Large intestine (tissue), 3 donors: ENCODE measurements around the gene NR4A3. TPM values are rescaled to one million over a fixed set of nuclear protein-coding genes. Genes with fewer than 3 reads are reported as not detected.

ENCODE experiments used
- DNase-seq, 2 donors: peaks; one replicate each; pipeline versions ENCODE4 v3.0.0 to v3.0.0-alpha.2; 2013
- H3K27ac ChIP-seq: one replicate; pipeline ENCODE4 v1.5.1; 2013; ENCODE audit warnings: low read length
- H3K27me3 ChIP-seq: 2 replicates; pipeline ENCODE4 v1.6.1; 2013; ENCODE audit warnings: low read length; ENCODE audit not compliant: control insufficient read depth, insufficient read depth
- H3K36me3 ChIP-seq: 2 replicates; pipeline ENCODE4 v1.6.1; 2013; ENCODE audit warnings: low read length; ENCODE audit not compliant: control insufficient read depth, insufficient read depth
- H3K4me1 ChIP-seq: one replicate; pipeline ENCODE4 v1.6.1; 2013; ENCODE audit warnings: low read length; ENCODE audit not compliant: control insufficient read depth, insufficient read depth
- H3K4me3 ChIP-seq: one replicate; pipeline ENCODE4 v1.5.1; 2013; ENCODE audit warnings: low read length
- H3K9me3 ChIP-seq: one replicate; pipeline ENCODE4 v1.6.1; 2013; ENCODE audit warnings: mild to moderate bottlenecking, low read depth, low read length, moderate library complexity; ENCODE audit not compliant: control insufficient read depth
- WGBS: methylation state at CpG from one replicate; pipeline ENCODE4 v1.1.5; 2013; ENCODE audit warnings: low lambda C conversion rate; ENCODE audit not compliant: insufficient coverage; 5-methylcytosine and 5-hydroxymethylcytosine counted together
- polyA plus RNA-seq: library from polyadenylated mRNA; unstranded; fragments of 120-200 nt; gene quantifications from one replicate; pipeline ENCODE4 v1.2.1, GENCODE V29; 2013

The NR4A3 gene
- polyA plus RNA-seq, 1 donor, result 1.4 TPM

- Histone ChIP-seq H3K27ac (no peak overlapping the region), H3K4me3 (no peak overlapping the region), H3K36me3 (no peaks in the 10 kb centered on the region), H3K9me3 (peaks cover 5% of the 10 kb centered on the region), H3K27me3 (peaks cover 45% of the 10 kb centered on the region), H3K4me1 (no peaks in the 10 kb centered on the region)
- WGBS, result 92% methylated on average over 2 of the region's 7 CpGs
- no peak for DNase-seq
These were observed 10.8 kb downstream of the NR4A3 start for GRCh38 chr9:99832558-99832864.

GRCh38 chr9:99833735-99834134 is 12.1 kb downstream of the NR4A3 start:
- DNase-seq, result no peak
- WGBS, result 83% methylated on average over 1 of the region's 4 CpGs
- no peaks in the 10 kb centered on the region for H3K36me3 ChIP-seq

GRCh38 chr9:99834474-99834873 is 12.8 kb downstream of the NR4A3 start:
- Histone ChIP-seq H3K4me3 (no peak overlapping the region), H3K36me3 (no peaks in the 10 kb centered on the region), H3K27ac (no peak overlapping the region), H3K27me3 (peaks cover 32% of the 10 kb centered on the region), H3K4me1 (no peaks in the 10 kb centered on the region), H3K9me3 (no peaks in the 10 kb centered on the region)
- no peak for DNase-seq
- WGBS, result no CpG with 5 or more reads among the region's 3 CpGs

More at GRCh38 chr9:99833735-99834134, 12.1 kb downstream of the NR4A3 start:
- H3K27me3 ChIP-seq, result peaks cover 35% of the 10 kb centered on the region
- H3K9me3 ChIP-seq, result peaks cover 3% of the 10 kb centered on the region
- H3K4me3 ChIP-seq, result no peak overlapping the region
- H3K4me1 ChIP-seq, result no peaks in the 10 kb centered on the region
- H3K27ac ChIP-seq, result no peak overlapping the region

- Histone ChIP-seq H3K9me3 (no peaks in the 10 kb centered on the region), H3K4me3 (no peak overlapping the region), H3K27ac (no peak overlapping the region), H3K36me3 (no peaks in the 10 kb centered on the region), H3K27me3 (peaks cover 28% of the 10 kb centered on the region), H3K4me1 (no peaks in the 10 kb centered on the region)
- DNase-seq, result no peak
These were observed 13.5 kb downstream of the NR4A3 start for GRCh38 chr9:99835142-99835541.

DNA sequence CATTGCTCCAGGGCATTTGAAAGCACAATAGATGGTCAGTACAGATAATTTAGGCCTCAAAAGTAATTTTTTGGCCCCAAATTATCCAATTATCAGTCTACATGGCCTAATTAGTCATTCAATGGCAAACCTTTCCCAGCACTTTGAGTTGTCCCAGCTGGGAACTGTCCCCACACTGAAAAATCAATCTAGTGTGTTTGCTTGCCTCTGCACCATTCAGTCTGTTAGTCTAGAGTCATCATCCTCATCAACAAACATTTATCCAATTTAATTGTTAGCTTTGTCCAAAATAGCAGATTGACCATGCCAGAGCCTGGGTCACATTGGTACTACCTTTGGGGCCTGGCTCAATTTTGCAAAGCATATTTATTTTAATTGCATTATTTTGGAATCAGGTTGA is 13.9 kb downstream of the NR4A3 start:
- H3K4me1 ChIP-seq, result no peaks in the 10 kb centered on the region
- no peak overlapping the region for H3K27ac ChIP-seq
- DNase-seq, result no peak
- H3K27me3 ChIP-seq, result peaks cover 29% of the 10 kb centered on the region
- H3K36me3 ChIP-seq, result no peaks in the 10 kb centered on the region
- H3K4me3 ChIP-seq, result no peak overlapping the region
- H3K9me3 ChIP-seq, result no peaks in the 10 kb centered on the region

DNA sequence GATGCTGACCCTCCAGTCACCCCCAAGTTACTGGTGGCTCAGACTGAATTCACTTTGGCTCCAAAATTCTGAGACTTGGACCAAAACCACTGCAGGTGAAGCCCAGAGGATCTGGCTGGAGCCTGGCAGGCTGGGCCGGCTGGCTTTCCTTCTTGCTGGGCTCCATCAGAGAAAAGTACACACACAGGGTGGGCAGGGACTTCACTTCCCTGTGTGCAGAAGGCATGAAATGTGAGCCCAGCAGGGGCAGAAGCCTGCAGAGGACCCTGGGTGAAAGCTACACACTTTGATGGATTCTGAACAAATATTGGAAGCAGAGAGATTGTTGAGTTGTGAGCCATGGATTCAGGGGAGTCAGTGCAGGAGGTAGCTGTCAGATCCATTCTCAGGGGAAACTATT is 18.4 kb downstream of the NR4A3 start:
- no peaks in the 10 kb centered on the region for H3K36me3 ChIP-seq
- DNase-seq, result no peak
- WGBS, result no CpG with 5 or more reads among the region's 1 CpG
- H3K27me3 ChIP-seq, result peaks cover 11% of the 10 kb centered on the region
- H3K4me3 ChIP-seq, result no peak overlapping the region
- H3K27ac ChIP-seq, result no peak overlapping the region
- H3K4me1 ChIP-seq, result no peaks in the 10 kb centered on the region
- no peaks in the 10 kb centered on the region for H3K9me3 ChIP-seq

- H3K27ac ChIP-seq, result no peak overlapping the region
- no peaks in the 10 kb centered on the region for H3K36me3 ChIP-seq
- WGBS, result 82% methylated on average over 1 of the region's 4 CpGs
- H3K9me3 ChIP-seq, result no peaks in the 10 kb centered on the region
- H3K27me3 ChIP-seq, result peaks cover 7% of the 10 kb centered on the region
- no peak overlapping the region for H3K4me3 ChIP-seq
- H3K4me1 ChIP-seq, result no peaks in the 10 kb centered on the region
- no peak for DNase-seq
These were observed 23.4 kb downstream of the NR4A3 start for GRCh38 chr9:99845063-99845462.

GRCh38 chr9:99848447-99848846 is 26.8 kb downstream of the NR4A3 start:
- WGBS, result no CpG with 5 or more reads among the region's 7 CpGs
- no peaks in the 10 kb centered on the region for H3K36me3 ChIP-seq
- no peak for DNase-seq
- H3K27ac ChIP-seq, result no peak overlapping the region
- no peaks in the 10 kb centered on the region for H3K4me1 ChIP-seq
- no peak overlapping the region for H3K4me3 ChIP-seq
- peaks cover 2% of the 10 kb centered on the region for H3K27me3 ChIP-seq
- no peaks in the 10 kb centered on the region for H3K9me3 ChIP-seq

DNA sequence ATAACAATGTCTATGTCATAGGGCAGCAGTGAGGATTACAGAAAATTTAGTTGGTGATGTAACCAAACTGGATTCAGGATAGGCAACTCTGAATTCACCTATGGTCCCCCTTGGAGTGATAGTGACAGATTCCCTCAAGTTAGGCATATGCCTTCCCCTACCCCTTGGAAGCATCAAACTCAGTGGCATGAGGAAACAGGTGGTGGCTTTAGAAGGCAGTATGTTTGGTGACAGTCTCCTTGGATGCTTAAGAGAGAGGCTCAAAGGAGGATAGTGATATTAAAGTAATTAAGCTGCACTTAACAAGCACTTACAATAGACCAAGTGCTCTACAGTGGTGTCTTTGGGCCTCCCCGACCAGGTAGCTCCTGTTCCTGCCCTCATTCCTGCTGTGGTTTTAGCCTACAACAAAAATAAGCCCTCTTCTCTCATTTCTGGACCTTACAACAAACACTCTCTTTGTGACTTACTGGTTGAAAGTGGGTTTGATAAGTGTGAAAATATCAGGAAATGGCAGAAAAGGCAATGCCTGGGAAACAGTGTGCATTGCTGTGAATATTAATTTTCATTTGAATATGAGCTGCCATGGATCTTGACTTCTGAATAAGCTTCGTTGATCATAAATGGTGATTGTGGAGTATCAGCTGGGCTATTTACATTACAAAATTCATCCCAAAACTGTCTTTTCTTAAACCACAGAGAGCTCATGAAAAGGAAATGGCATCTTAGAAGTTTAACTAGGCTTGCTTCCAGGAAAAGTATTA is 29.2 kb downstream of the NR4A3 start:
- Histone ChIP-seq H3K9me3 (no peaks in the 10 kb centered on the region), H3K27ac (no peak overlapping the region), H3K4me3 (no peak overlapping the region), H3K4me1 (no peaks in the 10 kb centered on the region), H3K36me3 (no peaks in the 10 kb centered on the region), H3K27me3 (no peaks in the 10 kb centered on the region)
- no peak for DNase-seq
- WGBS, result 100% methylated on average over 1 of the region's 2 CpGs

GRCh38 chr9:99851500-99851822 is 29.8 kb downstream of the NR4A3 start:
- no peaks in the 10 kb centered on the region for H3K4me1 ChIP-seq
- WGBS, result no CpG with 5 or more reads among the region's 2 CpGs
- H3K27ac ChIP-seq, result no peak overlapping the region
- no peak for DNase-seq
- no peaks in the 10 kb centered on the region for H3K27me3 ChIP-seq
- H3K36me3 ChIP-seq, result no peaks in the 10 kb centered on the region
- H3K9me3 ChIP-seq, result no peaks in the 10 kb centered on the region
- H3K4me3 ChIP-seq, result no peak overlapping the region

- 89% methylated on average over 1 of the region's 4 CpGs for WGBS
- no peaks in the 10 kb centered on the region for H3K9me3 ChIP-seq
These were observed 30.9 kb downstream of the NR4A3 start for GRCh38 chr9:99852617-99853016.

More at GRCh38 chr9:99852617-99853016, 30.9 kb downstream of the NR4A3 start:
- no peak for DNase-seq
- Histone ChIP-seq H3K27me3 (no peaks in the 10 kb centered on the region), H3K27ac (no peak overlapping the region), H3K4me1 (no peaks in the 10 kb centered on the region), H3K4me3 (no peak overlapping the region), H3K36me3 (no peaks in the 10 kb centered on the region)
